ENCODE data around the gene LMAN2.

The LMAN2 gene

DNA sequence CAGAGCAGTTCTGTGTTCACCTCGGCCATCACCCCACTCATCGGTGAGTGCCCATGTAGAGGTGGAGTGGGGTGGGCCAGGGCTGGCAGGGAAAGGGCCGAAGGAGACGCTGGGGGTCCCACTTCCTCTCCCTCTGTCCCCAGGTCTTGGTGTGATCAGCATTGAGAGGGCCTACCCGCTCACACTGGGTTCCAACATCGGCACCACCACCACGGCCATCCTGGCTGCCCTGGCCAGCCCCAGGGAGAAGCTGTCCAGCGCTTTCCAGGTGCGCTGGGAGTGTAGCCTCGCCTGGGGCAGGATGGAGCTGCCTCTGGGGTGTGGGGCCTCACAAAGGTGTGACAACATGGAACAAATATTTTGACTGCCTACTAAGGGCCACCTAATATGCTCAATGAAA lies 45.3 kb upstream of the LMAN2 start:
- H3F3A ChIP-seq (ENCODE audit: low read depth), result no peaks in the 10 kb centered on the region
- peaks cover 2% of the 10 kb centered on the region for H3K4me1 ChIP-seq (ENCODE audit: insufficient read depth, low read length, poor library complexity, severe bottlenecking)
- no peaks in the 10 kb centered on the region for H3K79me2 ChIP-seq (ENCODE audit: insufficient read depth, low read length)
- no peak for TF ChIP-seq EZH2phosphoT487 (IDR thresholded peaks at IDR 0.05; ENCODE audit: borderline replicate concordance)
- no peak for TF ChIP-seq CTCF (conservative IDR thresholded peaks at IDR 0.05; ENCODE audit: low read length)
- no peak overlapping the region for H3K4me2 ChIP-seq (ENCODE audit: low read depth, low read length, poor library complexity, severe bottlenecking)
- H3K36me3 ChIP-seq (ENCODE audit: insufficient read depth, low read length), result no peaks in the 10 kb centered on the region
- H3K4me3 ChIP-seq (ENCODE audit: low read length, poor library complexity, severe bottlenecking), result no peak overlapping the region
- no peaks in the 10 kb centered on the region for H3K9me2 ChIP-seq (replicated peaks; ENCODE audit: low read depth, low read length)
- no peaks in the 10 kb centered on the region for H4K20me1 ChIP-seq (ENCODE audit: insufficient read depth, low read length, poor library complexity, severe bottlenecking)
- H3K27me3 ChIP-seq (ENCODE audit: insufficient read depth, low read length, poor library complexity, severe bottlenecking), result no peaks in the 10 kb centered on the region
- no peak overlapping the region for H2AFZ ChIP-seq (ENCODE audit: low read length)
- H3K9ac ChIP-seq (ENCODE audit: low read depth, low read length, poor library complexity, severe bottlenecking), result no peak overlapping the region
- H3K9me3 ChIP-seq (ENCODE audit: insufficient read depth, low read depth, low read length), result no peaks in the 10 kb centered on the region

GRCh38 chr5:177396078-177396477 lies 44.6 kb upstream of the LMAN2 start:
- H3K9ac ChIP-seq (ENCODE audit: low read depth, low read length, poor library complexity, severe bottlenecking), result no peak overlapping the region
- H3F3A ChIP-seq (ENCODE audit: low read depth), result no peaks in the 10 kb centered on the region
- H3K4me2 ChIP-seq (ENCODE audit: low read depth, low read length, poor library complexity, severe bottlenecking), result no peak overlapping the region
- H3K9me2 ChIP-seq (replicated peaks; ENCODE audit: low read depth, low read length), result no peaks in the 10 kb centered on the region
- peaks cover 2% of the 10 kb centered on the region for H3K4me1 ChIP-seq (ENCODE audit: insufficient read depth, low read length, poor library complexity, severe bottlenecking)
- TF ChIP-seq CTCF (conservative IDR thresholded peaks at IDR 0.05; ENCODE audit: low read length) (no peak), EZH2phosphoT487 (IDR thresholded peaks at IDR 0.05; ENCODE audit: borderline replicate concordance) (no peak)
- H3K27me3 ChIP-seq (ENCODE audit: insufficient read depth, low read length, poor library complexity, severe bottlenecking), result no peaks in the 10 kb centered on the region
- H3K4me3 ChIP-seq (ENCODE audit: low read length, poor library complexity, severe bottlenecking), result no peak overlapping the region
- no peaks in the 10 kb centered on the region for H3K36me3 ChIP-seq (ENCODE audit: insufficient read depth, low read length)
- no peaks in the 10 kb centered on the region for H4K20me1 ChIP-seq (ENCODE audit: insufficient read depth, low read length, poor library complexity, severe bottlenecking)
- no peaks in the 10 kb centered on the region for H3K9me3 ChIP-seq (ENCODE audit: insufficient read depth, low read depth, low read length)
- H2AFZ ChIP-seq (ENCODE audit: low read length), result no peak overlapping the region
- H3K79me2 ChIP-seq (ENCODE audit: insufficient read depth, low read length), result no peaks in the 10 kb centered on the region

- peaks cover 16% of the 10 kb centered on the region for H3K4me1 ChIP-seq (ENCODE audit: insufficient read depth, low read length, poor library complexity, severe bottlenecking)
Observed at GRCh38 chr5:177393990-177394389, 42.5 kb upstream of the LMAN2 start.

More at GRCh38 chr5:177393990-177394389, 42.5 kb upstream of the LMAN2 start:
- Histone ChIP-seq H2AFZ (ENCODE audit: low read length) (no peak overlapping the region), H3K4me2 (ENCODE audit: low read depth, low read length, poor library complexity, severe bottlenecking) (no peak overlapping the region), H3K9me2 (replicated peaks; ENCODE audit: low read depth, low read length) (no peaks in the 10 kb centered on the region), H3K27me3 (ENCODE audit: insufficient read depth, low read length, poor library complexity, severe bottlenecking) (no peaks in the 10 kb centered on the region), H3K79me2 (ENCODE audit: insufficient read depth, low read length) (no peaks in the 10 kb centered on the region), H3F3A (ENCODE audit: low read depth) (no peaks in the 10 kb centered on the region), H3K9me3 (ENCODE audit: insufficient read depth, low read depth, low read length) (no peaks in the 10 kb centered on the region), H3K36me3 (ENCODE audit: insufficient read depth, low read length) (no peaks in the 10 kb centered on the region), H3K9ac (ENCODE audit: low read depth, low read length, poor library complexity, severe bottlenecking) (no peak overlapping the region), H4K20me1 (ENCODE audit: insufficient read depth, low read length, poor library complexity, severe bottlenecking) (no peaks in the 10 kb centered on the region), H3K4me3 (ENCODE audit: low read length, poor library complexity, severe bottlenecking) (no peak overlapping the region)
- no peak for TF ChIP-seq CTCF (conservative IDR thresholded peaks at IDR 0.05; ENCODE audit: low read length)
- TF ChIP-seq EZH2phosphoT487 (IDR thresholded peaks at IDR 0.05; ENCODE audit: borderline replicate concordance), result no peak
